GM19035 (cell line): ENCODE measurements around the gene SKOR2.
"Not testable (repeated sequence)": the region's sequence is repeated elsewhere in the genome, so short reads cannot be mapped to it uniquely, and the experiment has no call there.

ENCODE experiments used
- ATAC-seq: cut with Tn5 transposase; IDR thresholded peaks from one replicate; pipeline ENCODE4 v1.9.1; 2021; ENCODE audit not compliant: unreplicated experiment

The SKOR2 gene

GRCh38 chr18:47203626-47204464 lies 47.6 kb downstream of the SKOR2 start:
- no peak for ATAC-seq

- not testable (repeated sequence) for ATAC-seq
Measured at GRCh38 chr18:47195961-47196360, 55.5 kb downstream of the SKOR2 start.

GRCh38 chr18:47191961-47192360 lies 59.5 kb downstream of the SKOR2 start:
- no peak for ATAC-seq

- no peak for ATAC-seq
Measured at GRCh38 chr18:47187721-47188120, 63.7 kb downstream of the SKOR2 start.

- no peak for ATAC-seq
Measured at GRCh38 chr18:47184419-47185050, 66.9 kb downstream of the SKOR2 start.

GRCh38 chr18:47182156-47182555 lies 69.3 kb downstream of the SKOR2 start:
- ATAC-seq = not testable (repeated sequence)

- no peak for ATAC-seq
Measured at GRCh38 chr18:47180765-47181164, 70.7 kb downstream of the SKOR2 start.

GRCh38 chr18:47179520-47179919 lies 71.9 kb downstream of the SKOR2 start:
- ATAC-seq = no peak

- peak; percentile 88 for ATAC-seq
Measured at GRCh38 chr18:47175898-47176575, 75.4 kb downstream of the SKOR2 start, which contains the start of gene IER3IP1. Gene IER3IP1, minus strand, starts transcription at chr18:47176364. Its CDS starts 87 bp downstream, at chr18:47176277.

- ATAC-seq = peak; percentile 17
Measured at GRCh38 chr18:47175283-47175897, 76.1 kb downstream of the SKOR2 start.

- no peak for ATAC-seq
Measured at GRCh38 chr18:47174545-47175116, 76.8 kb downstream of the SKOR2 start.

- no peak for ATAC-seq
Measured at GRCh38 chr18:47172476-47172875, 79.0 kb downstream of the SKOR2 start.

GRCh38 chr18:47168913-47169312 lies 82.5 kb downstream of the SKOR2 start:
- no peak for ATAC-seq

- no peak for ATAC-seq
Measured at GRCh38 chr18:47168509-47168908, 83.0 kb downstream of the SKOR2 start.

GRCh38 chr18:47166294-47166693 lies 85.2 kb downstream of the SKOR2 start:
- ATAC-seq = no peak

GRCh38 chr18:47163241-47163640 lies 88.2 kb downstream of the SKOR2 start:
- ATAC-seq = peak; percentile 71

GRCh38 chr18:47160256-47160655 lies 91.2 kb downstream of the SKOR2 start:
- no peak for ATAC-seq

GRCh38 chr18:47158404-47158803 lies 93.1 kb downstream of the SKOR2 start:
- ATAC-seq = not testable (repeated sequence)
